ENCODE measurements around the gene CFAP410.

The CFAP410 gene

GRCh38 chr21:44377922-44378645, 38.9 kb upstream of the CFAP410 start:
- no peaks in the 10 kb centered on the region; the same call in 1 of the 2 replicates for H3K27me3 ChIP-seq (ENCODE audit: control insufficient read depth, insufficient read depth, low read length)
- peaks cover 13% of the 10 kb centered on the region; the same call in 1 of the 2 replicates for H3K4me1 ChIP-seq (ENCODE audit: control insufficient read depth, insufficient read depth, low read length)
- H3K9ac ChIP-seq (ENCODE audit: low read length) = no peak overlapping the region
- no peak overlapping the region for H3K4me3 ChIP-seq (ENCODE audit: low read depth, low read length)
- no peak overlapping the region for H3K27ac ChIP-seq (ENCODE audit: low read depth, low read length)
- H3K36me3 ChIP-seq (ENCODE audit: control insufficient read depth, insufficient read depth, low read length) = no peaks in the 10 kb centered on the region
- peaks cover 18% of the 10 kb centered on the region for H3K9me3 ChIP-seq (ENCODE audit: control insufficient read depth, insufficient read depth, low read depth, low read length)

DNA sequence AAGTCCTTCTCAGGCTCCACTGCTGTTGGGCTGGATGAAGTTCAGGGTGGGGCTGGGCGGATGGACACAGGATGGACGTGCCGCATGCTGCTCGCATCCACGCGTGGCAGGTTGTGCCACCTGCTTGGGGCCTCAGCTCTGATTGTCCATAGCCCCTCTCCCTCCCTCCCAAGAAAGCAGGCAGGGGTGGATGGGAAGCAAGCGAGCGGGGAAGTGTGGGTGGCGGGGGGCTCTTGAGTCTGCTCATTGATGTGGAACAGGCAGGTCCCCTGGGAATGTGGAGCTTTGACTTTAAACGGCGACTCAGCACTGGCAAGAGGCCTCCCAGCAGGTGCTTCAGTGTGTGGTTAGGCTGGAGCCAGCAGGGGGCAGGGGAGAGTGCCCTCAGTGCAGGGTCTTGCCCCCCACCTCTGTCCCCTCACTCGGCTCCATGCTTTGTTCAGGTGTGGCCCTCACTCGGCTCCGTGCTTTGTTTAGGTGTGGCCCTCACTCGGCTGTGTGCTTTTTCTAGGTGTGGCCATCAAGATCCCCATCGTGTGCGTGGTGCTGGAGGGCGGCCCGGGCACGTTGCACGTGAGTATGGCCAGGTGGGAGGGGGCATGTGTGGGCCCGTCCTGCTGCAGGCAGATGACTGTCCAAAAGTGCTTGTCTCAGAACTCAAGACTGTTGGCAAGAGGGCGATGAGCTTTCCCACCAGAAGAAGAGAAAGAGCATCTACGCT, 38.2 kb upstream of the CFAP410 start:
- no peak overlapping the region for H3K27ac ChIP-seq (ENCODE audit: low read depth, low read length)
- no peaks in the 10 kb centered on the region for H3K36me3 ChIP-seq (ENCODE audit: control insufficient read depth, insufficient read depth, low read length)
- peaks cover 18% of the 10 kb centered on the region for H3K9me3 ChIP-seq (ENCODE audit: control insufficient read depth, insufficient read depth, low read depth, low read length)
- no peaks in the 10 kb centered on the region; the same call in 1 of the 2 replicates for H3K27me3 ChIP-seq (ENCODE audit: control insufficient read depth, insufficient read depth, low read length)
- peaks cover 13% of the 10 kb centered on the region; the same call in 1 of the 2 replicates for H3K4me1 ChIP-seq (ENCODE audit: control insufficient read depth, insufficient read depth, low read length)
- H3K4me3 ChIP-seq (ENCODE audit: low read depth, low read length) = no peak overlapping the region
- H3K9ac ChIP-seq (ENCODE audit: low read length) = no peak overlapping the region

GRCh38 chr21:44376606-44377005, 37.4 kb upstream of the CFAP410 start:
- Histone ChIP-seq H3K9me3 (ENCODE audit: control insufficient read depth, insufficient read depth, low read depth, low read length) (peaks cover 18% of the 10 kb centered on the region), H3K36me3 (ENCODE audit: control insufficient read depth, insufficient read depth, low read length) (no peaks in the 10 kb centered on the region), H3K4me1 (ENCODE audit: control insufficient read depth, insufficient read depth, low read length) (peaks cover 13% of the 10 kb centered on the region; the same call in 1 of the 2 replicates), H3K27ac (ENCODE audit: low read depth, low read length) (no peak overlapping the region), H3K27me3 (ENCODE audit: control insufficient read depth, insufficient read depth, low read length) (peaks cover under 1% of the 10 kb centered on the region; the same call in 1 of the 2 replicates), H3K4me3 (ENCODE audit: low read depth, low read length) (no peak overlapping the region), H3K9ac (ENCODE audit: low read length) (no peak overlapping the region)

- Histone ChIP-seq H3K4me3 (ENCODE audit: low read depth, low read length) (no peak overlapping the region), H3K36me3 (ENCODE audit: control insufficient read depth, insufficient read depth, low read length) (no peaks in the 10 kb centered on the region), H3K9ac (ENCODE audit: low read length) (no peak overlapping the region), H3K27me3 (ENCODE audit: control insufficient read depth, insufficient read depth, low read length) (peaks cover 6% of the 10 kb centered on the region; the same call in 1 of the 2 replicates), H3K4me1 (ENCODE audit: control insufficient read depth, insufficient read depth, low read length) (peaks cover 12% of the 10 kb centered on the region; the same call in 1 of the 2 replicates), H3K9me3 (ENCODE audit: control insufficient read depth, insufficient read depth, low read depth, low read length) (peaks cover 21% of the 10 kb centered on the region), H3K27ac (ENCODE audit: low read depth, low read length) (no peak overlapping the region)
Observed at GRCh38 chr21:44375761-44376241, 36.6 kb upstream of the CFAP410 start.

DNA sequence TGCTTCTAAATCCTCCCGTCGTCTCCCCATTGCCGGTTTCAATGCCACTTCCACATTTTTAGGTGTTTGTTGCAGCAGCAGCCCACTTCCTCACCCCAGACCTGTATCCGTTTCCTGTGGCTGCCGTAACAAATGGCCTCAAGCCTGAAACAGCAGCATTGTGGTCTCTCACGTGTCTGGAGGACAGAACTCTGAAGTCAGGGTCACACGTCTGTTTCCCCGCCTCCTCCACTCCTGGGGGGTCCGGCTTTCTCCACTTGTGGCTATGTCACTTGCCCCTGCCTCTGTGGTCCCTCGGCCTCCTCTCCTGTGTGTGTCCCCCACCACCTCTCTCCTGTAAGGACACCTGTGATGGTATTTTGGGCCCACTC, 36.1 kb upstream of the CFAP410 start:
- Histone ChIP-seq H3K4me1 (ENCODE audit: control insufficient read depth, insufficient read depth, low read length) (peaks cover 7% of the 10 kb centered on the region; the same call in 1 of the 2 replicates), H3K27me3 (ENCODE audit: control insufficient read depth, insufficient read depth, low read length) (peaks cover 11% of the 10 kb centered on the region), H3K27ac (ENCODE audit: low read depth, low read length) (no peak overlapping the region), H3K36me3 (ENCODE audit: control insufficient read depth, insufficient read depth, low read length) (no peaks in the 10 kb centered on the region), H3K9me3 (ENCODE audit: control insufficient read depth, insufficient read depth, low read depth, low read length) (peaks cover 21% of the 10 kb centered on the region), H3K4me3 (ENCODE audit: low read depth, low read length) (no peak overlapping the region), H3K9ac (ENCODE audit: low read length) (no peak overlapping the region)

DNA sequence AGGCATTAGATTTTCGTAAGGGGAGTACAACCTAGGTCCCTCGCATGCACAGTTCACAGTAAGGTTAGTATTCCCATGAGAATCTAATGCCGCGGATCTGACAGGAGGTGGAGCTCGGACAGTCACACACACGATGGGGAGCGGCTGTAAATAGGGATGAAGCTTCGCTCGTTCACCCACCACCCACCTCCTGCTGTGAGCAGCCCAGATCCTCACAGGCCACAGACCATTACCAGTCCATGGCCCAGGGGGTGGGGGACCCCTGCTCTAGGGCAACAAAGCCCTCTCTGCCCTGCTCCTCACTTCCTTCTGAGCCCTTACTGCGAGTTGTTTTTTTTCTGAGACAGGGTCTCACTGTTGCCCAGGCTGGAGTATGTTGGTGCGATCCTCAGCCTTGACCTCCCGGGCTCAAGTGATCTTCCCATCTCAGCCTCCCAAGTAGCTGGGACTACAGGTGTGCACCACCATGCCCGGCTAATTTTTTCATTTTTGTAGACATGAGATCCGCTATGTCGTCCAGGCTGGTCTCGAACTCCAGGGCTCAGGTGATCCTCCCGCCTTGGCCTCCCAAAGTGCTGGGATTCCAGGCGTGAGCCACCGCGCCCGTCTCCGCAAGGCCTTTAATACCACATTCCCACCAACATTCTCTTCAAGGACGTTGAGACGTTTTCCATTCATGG, 35.6 kb upstream of the CFAP410 start:
- peaks cover 21% of the 10 kb centered on the region for H3K9me3 ChIP-seq (ENCODE audit: control insufficient read depth, insufficient read depth, low read depth, low read length)
- no peak overlapping the region for H3K27ac ChIP-seq (ENCODE audit: low read depth, low read length)
- peaks cover 3% of the 10 kb centered on the region; the same call in 1 of the 2 replicates for H3K4me1 ChIP-seq (ENCODE audit: control insufficient read depth, insufficient read depth, low read length)
- no peak overlapping the region for H3K4me3 ChIP-seq (ENCODE audit: low read depth, low read length)
- H3K27me3 ChIP-seq (ENCODE audit: control insufficient read depth, insufficient read depth, low read length) = peaks cover 16% of the 10 kb centered on the region
- H3K36me3 ChIP-seq (ENCODE audit: control insufficient read depth, insufficient read depth, low read length) = no peaks in the 10 kb centered on the region
- H3K9ac ChIP-seq (ENCODE audit: low read length) = no peak overlapping the region

DNA sequence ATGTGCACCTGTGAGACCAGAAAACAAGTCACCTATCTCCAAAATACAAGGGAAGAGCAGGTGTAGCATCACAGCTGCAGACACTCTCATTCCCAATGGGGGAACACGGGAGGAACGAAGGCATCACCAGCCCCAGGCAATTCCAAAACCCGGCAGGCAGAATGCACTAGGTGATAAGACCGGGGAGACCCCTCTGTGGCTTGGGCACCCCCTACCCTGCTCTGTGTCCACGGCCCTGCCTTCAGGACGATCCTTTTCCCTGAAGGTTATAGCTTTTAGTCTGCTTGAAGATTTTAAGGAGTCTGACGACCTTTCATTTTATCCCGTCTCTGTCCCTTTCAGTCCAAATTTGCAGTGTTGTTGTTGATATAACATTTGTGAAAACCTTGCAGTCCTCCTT, 33.4 kb upstream of the CFAP410 start:
- Histone ChIP-seq H3K27me3 (ENCODE audit: control insufficient read depth, insufficient read depth, low read length) (peaks cover 29% of the 10 kb centered on the region), H3K27ac (ENCODE audit: low read depth, low read length) (no peak overlapping the region), H3K4me1 (ENCODE audit: control insufficient read depth, insufficient read depth, low read length) (no peaks in the 10 kb centered on the region; the same call in 1 of the 2 replicates), H3K36me3 (ENCODE audit: control insufficient read depth, insufficient read depth, low read length) (no peaks in the 10 kb centered on the region), H3K9ac (ENCODE audit: low read length) (no peak overlapping the region), H3K4me3 (ENCODE audit: low read depth, low read length) (no peak overlapping the region), H3K9me3 (ENCODE audit: control insufficient read depth, insufficient read depth, low read depth, low read length) (peaks cover 21% of the 10 kb centered on the region)

GRCh38 chr21:44371596-44371995, 32.4 kb upstream of the CFAP410 start:
- no peaks in the 10 kb centered on the region; the same call in 1 of the 2 replicates for H3K4me1 ChIP-seq (ENCODE audit: control insufficient read depth, insufficient read depth, low read length)
- H3K27me3 ChIP-seq (ENCODE audit: control insufficient read depth, insufficient read depth, low read length) = peaks cover 30% of the 10 kb centered on the region
- H3K27ac ChIP-seq (ENCODE audit: low read depth, low read length) = no peak overlapping the region
- H3K9ac ChIP-seq (ENCODE audit: low read length) = no peak overlapping the region
- peaks cover 21% of the 10 kb centered on the region for H3K9me3 ChIP-seq (ENCODE audit: control insufficient read depth, insufficient read depth, low read depth, low read length)
- no peak overlapping the region for H3K4me3 ChIP-seq (ENCODE audit: low read depth, low read length)
- H3K36me3 ChIP-seq (ENCODE audit: control insufficient read depth, insufficient read depth, low read length) = no peaks in the 10 kb centered on the region

DNA sequence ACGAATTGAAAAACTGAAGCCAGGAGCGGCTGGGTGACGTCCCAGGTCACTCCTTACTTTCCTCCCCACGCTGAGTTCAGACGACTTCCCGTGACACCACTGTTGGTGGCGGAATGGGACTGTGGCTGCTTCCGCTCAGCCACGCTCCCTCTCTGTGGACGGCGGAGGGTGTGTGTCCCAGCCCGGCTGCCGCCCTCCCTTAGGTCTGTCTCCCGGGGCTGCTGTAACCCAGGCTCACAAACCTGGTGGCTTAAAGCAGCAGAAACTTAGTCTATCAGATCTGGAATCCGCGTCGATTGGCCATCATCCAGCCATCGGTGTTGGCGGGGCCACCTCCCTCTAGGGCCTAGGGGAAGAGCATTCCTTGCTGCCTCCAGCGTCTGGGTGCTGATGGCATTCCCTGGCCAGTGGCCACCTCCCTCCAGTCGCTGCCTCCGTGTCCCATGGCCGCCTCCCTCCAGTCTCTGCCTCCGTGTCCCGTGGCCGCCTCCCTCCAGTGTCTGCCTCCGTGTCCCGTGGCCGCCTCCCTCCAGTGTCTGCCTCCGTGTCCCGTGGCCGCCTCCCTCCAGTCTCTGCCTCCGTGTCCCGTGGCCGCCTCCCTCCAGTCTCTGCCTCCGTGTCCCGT, 31.7 kb upstream of the CFAP410 start:
- H3K4me3 ChIP-seq (ENCODE audit: low read depth, low read length) = no peak overlapping the region
- H3K4me1 ChIP-seq (ENCODE audit: control insufficient read depth, insufficient read depth, low read length) = no peaks in the 10 kb centered on the region; the same call in 1 of the 2 replicates
- H3K9ac ChIP-seq (ENCODE audit: low read length) = no peak overlapping the region
- no peak overlapping the region for H3K27ac ChIP-seq (ENCODE audit: low read depth, low read length)
- H3K36me3 ChIP-seq (ENCODE audit: control insufficient read depth, insufficient read depth, low read length) = no peaks in the 10 kb centered on the region
- peaks cover 20% of the 10 kb centered on the region for H3K9me3 ChIP-seq (ENCODE audit: control insufficient read depth, insufficient read depth, low read depth, low read length)
- H3K27me3 ChIP-seq (ENCODE audit: control insufficient read depth, insufficient read depth, low read length) = peaks cover 30% of the 10 kb centered on the region

- peak overlapping the region; percentile 13 for H3K9ac ChIP-seq (ENCODE audit: low read length)
- no peaks in the 10 kb centered on the region; the same call in 1 of the 2 replicates for H3K4me1 ChIP-seq (ENCODE audit: control insufficient read depth, insufficient read depth, low read length)
- no peaks in the 10 kb centered on the region for H3K36me3 ChIP-seq (ENCODE audit: control insufficient read depth, insufficient read depth, low read length)
- H3K4me3 ChIP-seq (ENCODE audit: low read depth, low read length) = peak overlapping the region; percentile 27; the same call in 1 of the 2 replicates
- peaks cover 13% of the 10 kb centered on the region for H3K9me3 ChIP-seq (ENCODE audit: control insufficient read depth, insufficient read depth, low read depth, low read length)
- no peak overlapping the region for H3K27ac ChIP-seq (ENCODE audit: low read depth, low read length)
- H3K27me3 ChIP-seq (ENCODE audit: control insufficient read depth, insufficient read depth, low read length) = peaks cover 30% of the 10 kb centered on the region
Observed at GRCh38 chr21:44370027-44370735, 31.0 kb upstream of the CFAP410 start.
